NCI-H1048 (cell line): Measurements from ENCODE around the gene CYP11A1.
A peak's percentile ranks its signal among the peaks of the same experiment; 100 is the strongest.
"Not testable (repeated sequence)": the region's sequence is repeated elsewhere in the genome, so short reads cannot be mapped to it uniquely, and the experiment has no call there.

Experiments
- DNase-seq: peaks from one replicate; lab custom pipeline; 2025; lab: John Stamatoyannopoulos, UW

The CYP11A1 gene

GRCh38 chr15:74374648-74375302 is 7.3 kb upstream of the CYP11A1 start:
- DNase-seq: no peak

- DNase-seq: peak; percentile 80
Measured at GRCh38 chr15:74373731-74374647, 6.5 kb upstream of the CYP11A1 start.

GRCh38 chr15:74373056-74373650 is 5.7 kb upstream of the CYP11A1 start:
- DNase-seq: no peak

GRCh38 chr15:74370471-74370870 is 3.0 kb upstream of the CYP11A1 start:
- DNase-seq: no peak

- no peak for DNase-seq
Measured at GRCh38 chr15:74369756-74370155, 2.3 kb upstream of the CYP11A1 start.

GRCh38 chr15:74369084-74369745 is 1.8 kb upstream of the CYP11A1 start:
- no peak for DNase-seq

- DNase-seq: no peak
Measured at GRCh38 chr15:74368121-74368520, 675 bp upstream of the CYP11A1 start.

- no peak for DNase-seq
Measured at GRCh38 chr15:74365598-74366445, 1.6 kb downstream of the CYP11A1 start.

GRCh38 chr15:74364936-74365597 is 2.4 kb downstream of the CYP11A1 start:
- DNase-seq: no peak

GRCh38 chr15:74362482-74362881 is 5.0 kb downstream of the CYP11A1 start:
- no peak for DNase-seq

- DNase-seq: not testable (repeated sequence)
Measured at GRCh38 chr15:74360855-74361254, 6.6 kb downstream of the CYP11A1 start.

GRCh38 chr15:74359376-74359775 is 8.1 kb downstream of the CYP11A1 start:
- DNase-seq: not testable (repeated sequence)

GRCh38 chr15:74357514-74357913 is 9.9 kb downstream of the CYP11A1 start:
- DNase-seq: not testable (repeated sequence)

- DNase-seq: not testable (repeated sequence)
Measured at GRCh38 chr15:74356050-74356449, 11.4 kb downstream of the CYP11A1 start.

- not testable (repeated sequence) for DNase-seq
Measured at GRCh38 chr15:74353992-74354391, 13.5 kb downstream of the CYP11A1 start.

GRCh38 chr15:74352393-74352910 is 15.0 kb downstream of the CYP11A1 start:
- no peak for DNase-seq

GRCh38 chr15:74351670-74352069 is 15.8 kb downstream of the CYP11A1 start:
- DNase-seq: no peak

- no peak for DNase-seq
Measured at GRCh38 chr15:74350295-74351275, 16.9 kb downstream of the CYP11A1 start.

- no peak for DNase-seq
Measured at GRCh38 chr15:74349241-74349778, 18.1 kb downstream of the CYP11A1 start.
